ENCODE measurements around the gene ODAD3. TPM values are rescaled to one million over a fixed set of nuclear protein-coding genes. Genes with fewer than 3 reads are reported as not detected.
"Not testable (repeated sequence)": the region's sequence is repeated elsewhere in the genome, so short reads cannot be mapped to it uniquely, and the experiment has no call there.

ODAD3 gene
- total RNA-seq, 1 donor, result 0.45 TPM

- H3K4me3 ChIP-seq (ENCODE audit: low read depth, low read length), result no peak overlapping the region
- no peak for DNase-seq (ENCODE audit: low read depth)
- TF ChIP-seq CTCF (IDR thresholded peaks at IDR 0.05; ENCODE audit: insufficient read depth, low read length), result no peak
Measured at GRCh38 chr19:11457831-11458230, 22.9 kb upstream of the ODAD3 start.

- H3K4me3 ChIP-seq (ENCODE audit: low read depth, low read length), result no peak overlapping the region
- DNase-seq (ENCODE audit: low read depth), result no peak
- no peak for TF ChIP-seq CTCF (IDR thresholded peaks at IDR 0.05; ENCODE audit: insufficient read depth, low read length)
Measured at GRCh38 chr19:11457115-11457514, 22.2 kb upstream of the ODAD3 start.

GRCh38 chr19:11456659-11457058 is 21.7 kb upstream of the ODAD3 start:
- H3K4me3 ChIP-seq (ENCODE audit: low read depth, low read length), result no peak overlapping the region
- no peak for DNase-seq (ENCODE audit: low read depth)

GRCh38 chr19:11455233-11455554 is 20.3 kb upstream of the ODAD3 start:
- not testable (repeated sequence) for H3K4me3 ChIP-seq (ENCODE audit: low read depth, low read length); DNase-seq (ENCODE audit: low read depth)

More at GRCh38 chr19:11456659-11457058, 21.7 kb upstream of the ODAD3 start:
- TF ChIP-seq CTCF (IDR thresholded peaks at IDR 0.05; ENCODE audit: insufficient read depth, low read length), result no peak

- H3K4me3 ChIP-seq (ENCODE audit: low read depth, low read length), result no peak overlapping the region
- peak; percentile 48 for TF ChIP-seq CTCF (IDR thresholded peaks at IDR 0.05; ENCODE audit: insufficient read depth, low read length)
- no peak for DNase-seq (ENCODE audit: low read depth)
Measured at GRCh38 chr19:11453468-11454341, 18.8 kb upstream of the ODAD3 start.

GRCh38 chr19:11452620-11453310 is 17.8 kb upstream of the ODAD3 start:
- no peak for DNase-seq (ENCODE audit: low read depth)
- TF ChIP-seq CTCF (IDR thresholded peaks at IDR 0.05; ENCODE audit: insufficient read depth, low read length), result no peak
- H3K4me3 ChIP-seq (ENCODE audit: low read depth, low read length), result no peak overlapping the region

GRCh38 chr19:11451871-11452619 is 17.1 kb upstream of the ODAD3 start:
- no peak for DNase-seq (ENCODE audit: low read depth)
- H3K4me3 ChIP-seq (ENCODE audit: low read depth, low read length), result no peak overlapping the region
- no peak for TF ChIP-seq CTCF (IDR thresholded peaks at IDR 0.05; ENCODE audit: insufficient read depth, low read length)
